ENCODE measurements around the gene PSMA5.
"Not testable (repeated sequence)": the region's sequence is repeated elsewhere in the genome, so short reads cannot be mapped to it uniquely, and the experiment has no call there.

DNA sequence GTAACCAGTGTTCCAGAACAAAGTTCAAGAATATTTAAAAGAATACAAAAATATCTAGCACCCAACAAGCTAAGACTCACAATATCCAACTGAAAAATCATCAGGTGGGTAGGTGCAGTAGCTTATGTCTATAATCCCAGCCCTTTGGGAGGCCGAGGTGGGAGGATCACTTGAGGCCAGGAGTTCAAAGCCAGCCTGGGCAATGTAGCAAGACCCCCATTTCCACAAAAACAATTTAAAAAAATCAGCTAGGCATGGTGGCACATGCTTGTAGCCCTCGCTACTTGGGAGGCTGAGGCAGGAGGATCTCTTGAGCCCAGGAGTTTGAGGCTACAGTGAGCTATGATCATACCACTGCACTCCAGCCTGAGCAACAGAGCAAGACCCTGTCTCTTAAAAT is 52.6 kb downstream of the PSMA5 start:
- not testable (repeated sequence) for TF ChIP-seq CTCF (conservative IDR thresholded peaks at IDR 0.05; ENCODE audit: low read length); EZH2phosphoT487 (IDR thresholded peaks at IDR 0.05; ENCODE audit: borderline replicate concordance)

Measured in Loucy (cell line).